Thyroid gland (tissue), 4 donors: Measurements from ENCODE around the gene BMP6. TPM values are rescaled to one million over a fixed set of nuclear protein-coding genes. Genes with fewer than 3 reads are reported as not detected.

ENCODE experiments used
- DNase-seq, 2 donors: peaks; one replicate each; pipeline ENCODE4 v3.0.0-alpha.2; 2019
- H3K27ac ChIP-seq, 3 donors: fragments of 200-600 bp; sonication (generic); 1 replicate in 2 of 3; 2 replicates in 1 of 3; pipeline ENCODE4 v1.5.1; 2016 to 2019; ENCODE audit warnings: mild to moderate bottlenecking in 1 of 3, moderate library complexity in 1 of 3
- H3K27me3 ChIP-seq: fragments of 200-600 bp; sonication (generic); one replicate; pipeline ENCODE4 v1.5.1; 2019
- H3K36me3 ChIP-seq, 2 donors: fragments of 200-600 bp; sonication (generic); one replicate each; pipeline ENCODE4 v1.5.1; 2016 to 2019
- H3K4me1 ChIP-seq, 2 donors: fragments of 200-600 bp; sonication (generic); one replicate each; pipeline ENCODE4 v1.5.1; 2017 to 2019
- H3K4me3 ChIP-seq, 3 donors: fragments of 200-600 bp; sonication (generic); replicated peaks in 1 of 3; 1 replicate in 2 of 3; 2 replicates in 1 of 3; pipeline ENCODE4 v1.5.1; 2016; ENCODE audit warnings: mild to moderate bottlenecking in 1 of 3
- H3K9me3 ChIP-seq: fragments of 200-600 bp; sonication (generic); one replicate; pipeline ENCODE4 v1.5.1; 2017
- POLR2A ChIP-seq, 2 donors: fragments of 450-650 bp; IDR thresholded peaks; one replicate each; pipeline ENCODE4 v1.6.1; 2017; ENCODE audit warnings: antibody characterized with exemption in 2 of 2, mild to moderate bottlenecking in 2 of 2, moderate library complexity in 1 of 2
- WGBS, 2 donors: methylation state at CpG; one replicate each; pipeline ENCODE4 v1.1.5; 2017; 5-methylcytosine and 5-hydroxymethylcytosine counted together
- intact Hi-C: fragments of 100-400 bp; cut with DNase I; formaldehyde crosslinking; loops from one replicate; pipeline ENCODE4 v1.15.1; 2023
- total RNA-seq, 4 donors: library from RNA; depleted of rRNA; stranded (reverse); fragments of >200 nt; gene quantifications; one replicate each; pipeline ENCODE4 v1.2.3, GENCODE V29; 2016
- TF ChIP-seq, protein P1 (sequence below), 6 experiments: fragments of 200-600 bp in 3 of 6; fragments of 450-650 bp in 3 of 6; sonication (generic) in 3 of 6; IDR thresholded peaks; one replicate each; pipeline ENCODE4 v1.5.1; 2016 to 2019; ENCODE audit warnings: antibody characterized with exemption in 6 of 6, mild to moderate bottlenecking in 2 of 6, inconsistent platforms in 1 of 6, moderate library complexity in 1 of 6

BMP6 gene
- total RNA-seq, 4 donors from 2014 or later = 0.78 to 3.1 (median 1.9) TPM

DNA sequence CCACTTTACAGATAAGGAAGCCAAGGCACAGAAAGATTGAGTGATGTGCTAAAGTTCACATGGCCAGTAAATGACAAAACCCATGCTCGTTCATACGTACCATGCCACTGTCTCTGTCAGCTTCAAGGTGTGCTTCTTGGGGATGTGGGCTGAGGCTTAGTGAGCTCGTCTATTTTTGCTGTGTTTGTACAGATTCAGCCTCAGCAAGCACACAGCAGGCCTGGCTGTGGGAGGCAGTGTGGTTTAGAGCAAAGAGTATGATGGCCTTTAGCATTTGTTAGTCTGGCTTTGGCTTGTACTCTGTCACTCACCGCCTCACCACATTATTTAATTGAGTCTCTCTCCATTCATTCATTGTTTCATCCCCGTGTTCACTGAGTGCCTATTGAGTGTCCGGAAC lies 55.3 kb downstream of the BMP6 start:
- WGBS, 2 donors = 77 to 89% methylated on average over 6 of the region's 6 CpGs
- intact Hi-C loops = no loop called here
- H3K27ac ChIP-seq = no peak overlapping the region
- H3K4me3 ChIP-seq = no peak overlapping the region
- DNase-seq = no peak
- no peak for TF ChIP-seq POLR2A (IDR thresholded peaks at IDR 0.05)
- TF ChIP-seq, protein P1, sequence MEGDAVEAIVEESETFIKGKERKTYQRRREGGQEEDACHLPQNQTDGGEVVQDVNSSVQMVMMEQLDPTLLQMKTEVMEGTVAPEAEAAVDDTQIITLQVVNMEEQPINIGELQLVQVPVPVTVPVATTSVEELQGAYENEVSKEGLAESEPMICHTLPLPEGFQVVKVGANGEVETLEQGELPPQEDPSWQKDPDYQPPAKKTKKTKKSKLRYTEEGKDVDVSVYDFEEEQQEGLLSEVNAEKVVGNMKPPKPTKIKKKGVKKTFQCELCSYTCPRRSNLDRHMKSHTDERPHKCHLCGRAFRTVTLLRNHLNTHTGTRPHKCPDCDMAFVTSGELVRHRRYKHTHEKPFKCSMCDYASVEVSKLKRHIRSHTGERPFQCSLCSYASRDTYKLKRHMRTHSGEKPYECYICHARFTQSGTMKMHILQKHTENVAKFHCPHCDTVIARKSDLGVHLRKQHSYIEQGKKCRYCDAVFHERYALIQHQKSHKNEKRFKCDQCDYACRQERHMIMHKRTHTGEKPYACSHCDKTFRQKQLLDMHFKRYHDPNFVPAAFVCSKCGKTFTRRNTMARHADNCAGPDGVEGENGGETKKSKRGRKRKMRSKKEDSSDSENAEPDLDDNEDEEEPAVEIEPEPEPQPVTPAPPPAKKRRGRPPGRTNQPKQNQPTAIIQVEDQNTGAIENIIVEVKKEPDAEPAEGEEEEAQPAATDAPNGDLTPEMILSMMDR (IDR thresholded peaks at IDR 0.05) = no peak
- peaks cover 8 to 11% of the 10 kb centered on the region in 2 donors for H3K4me1 ChIP-seq
- no peaks in the 10 kb centered on the region for H3K9me3 ChIP-seq
- no peaks in the 10 kb centered on the region for H3K36me3 ChIP-seq
- no peaks in the 10 kb centered on the region for H3K27me3 ChIP-seq

DNA sequence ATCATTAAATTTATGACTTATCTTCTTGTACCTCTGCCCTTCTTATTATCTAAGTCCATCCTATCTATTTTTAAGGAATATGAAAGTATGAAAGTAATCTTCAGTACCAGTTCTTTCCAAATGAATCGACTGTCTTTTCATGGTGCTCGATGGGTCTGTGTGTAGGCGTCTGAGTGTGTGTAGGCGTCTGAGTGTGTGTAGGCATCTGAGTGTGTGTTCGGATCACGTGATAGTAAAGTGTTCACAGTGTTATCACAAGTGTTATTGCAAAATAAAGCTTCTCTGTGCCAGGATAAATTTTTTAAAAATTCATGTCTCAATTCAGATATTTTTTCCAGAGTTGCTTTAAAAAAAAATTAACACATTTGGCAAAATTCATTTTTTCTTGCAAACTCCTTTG lies 58.3 kb downstream of the BMP6 start:
- H3K4me1 ChIP-seq = peaks cover 25% of the 10 kb centered on the region in 2 donors
- intact Hi-C loops = no loop called here
- DNase-seq = no peak
- H3K4me3 ChIP-seq = no peak overlapping the region
- 67 to 77% methylated on average over 6 of the region's 6 CpGs for WGBS, 2 donors
- no peaks in the 10 kb centered on the region for H3K36me3 ChIP-seq
- TF ChIP-seq POLR2A (IDR thresholded peaks at IDR 0.05) = no peak
- TF ChIP-seq, protein P1 (IDR thresholded peaks at IDR 0.05) = no peak
- no peaks in the 10 kb centered on the region for H3K27me3 ChIP-seq
- H3K27ac ChIP-seq = no peak overlapping the region
- no peaks in the 10 kb centered on the region for H3K9me3 ChIP-seq

DNA sequence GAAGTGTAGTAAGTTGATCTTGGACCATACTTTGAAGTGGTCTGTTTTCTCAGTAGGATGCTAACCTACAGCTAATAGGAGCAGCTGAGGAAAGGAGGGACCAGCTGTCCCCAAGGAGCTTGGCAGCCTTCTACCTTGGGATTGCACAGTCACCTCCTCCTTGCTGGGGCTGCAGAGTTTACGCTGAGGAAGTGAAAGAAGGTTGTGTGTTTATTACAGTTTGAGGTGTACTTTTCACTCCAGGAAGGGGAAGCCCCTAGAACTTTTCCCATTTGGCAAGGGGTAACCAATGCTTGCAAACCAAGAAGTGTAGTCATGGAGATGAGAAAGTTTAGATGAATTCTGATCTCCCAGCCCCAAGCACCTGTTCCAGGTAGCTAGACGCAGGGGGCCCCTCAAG lies 58.8 kb downstream of the BMP6 start:
- 88 to 91% methylated on average over 2 of the region's 2 CpGs for WGBS, 2 donors
- no peaks in the 10 kb centered on the region for H3K27me3 ChIP-seq
- DNase-seq = no peak
- H3K9me3 ChIP-seq = no peaks in the 10 kb centered on the region
- no peak for TF ChIP-seq POLR2A (IDR thresholded peaks at IDR 0.05)
- TF ChIP-seq, protein P1 (IDR thresholded peaks at IDR 0.05) = no peak
- H3K4me1 ChIP-seq = peaks cover 25% of the 10 kb centered on the region in 2 donors
- intact Hi-C loops = no loop called here
- H3K27ac ChIP-seq = no peak overlapping the region
- H3K4me3 ChIP-seq = no peak overlapping the region
- no peaks in the 10 kb centered on the region for H3K36me3 ChIP-seq

DNA sequence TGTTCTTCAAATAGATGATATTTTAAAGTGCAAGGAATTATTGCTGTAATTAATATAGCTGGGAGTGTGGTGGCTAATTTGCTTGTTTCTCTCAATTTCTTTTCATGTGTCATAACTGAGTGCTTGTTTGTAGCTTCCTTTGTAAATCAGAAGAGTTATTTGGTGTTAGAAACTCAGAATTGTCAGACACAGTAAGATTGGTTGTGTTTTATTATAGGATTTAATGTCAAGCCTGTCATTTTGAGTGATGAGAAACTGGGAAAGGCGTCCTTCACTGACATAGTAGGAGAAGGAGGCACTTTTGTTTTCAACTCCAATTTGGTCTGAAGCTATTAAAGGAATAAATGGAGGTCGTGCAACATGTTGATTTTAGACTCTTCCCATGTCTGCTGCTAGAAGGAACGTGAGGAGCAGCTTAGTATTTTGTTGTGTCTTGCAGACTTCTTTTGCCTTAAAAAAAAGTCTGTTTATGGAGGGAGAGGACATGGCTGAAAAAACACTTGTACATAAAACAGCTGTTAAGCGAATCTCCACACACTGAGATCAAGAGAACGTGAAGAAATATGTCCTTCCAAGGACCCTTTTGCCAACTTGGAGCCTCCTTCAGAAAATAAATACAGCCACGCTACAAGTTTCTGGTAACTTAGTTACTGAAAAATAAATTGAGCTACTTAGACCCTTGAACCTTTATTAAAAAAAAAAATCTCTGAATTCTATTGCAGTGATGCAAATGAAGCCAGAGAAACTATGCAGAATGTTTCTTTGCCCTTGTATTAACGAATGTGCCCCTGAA lies 59.5 kb downstream of the BMP6 start:
- H3K4me3 ChIP-seq = no peak overlapping the region

DNA sequence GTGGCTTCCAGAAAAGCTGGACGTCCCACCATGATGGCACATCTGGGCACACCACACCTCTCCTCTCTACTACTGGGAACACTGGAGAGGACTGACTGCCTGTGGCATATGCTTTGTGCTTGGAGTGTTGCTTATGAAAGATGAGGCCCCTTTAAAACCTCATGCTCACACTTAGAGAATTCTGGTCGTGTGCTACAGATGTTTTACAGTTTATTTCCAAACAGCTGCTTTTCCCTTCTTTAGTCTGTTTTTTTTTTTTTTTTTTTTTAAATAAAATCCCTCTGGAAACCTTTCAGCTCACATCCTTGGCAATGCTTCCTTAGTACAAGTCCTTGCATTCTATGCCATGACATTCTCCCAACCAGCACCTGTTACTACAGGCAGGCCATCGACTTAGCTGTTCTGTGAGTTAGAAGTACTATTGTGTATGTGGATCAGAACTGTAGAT lies 60.3 kb downstream of the BMP6 start:
- no peak overlapping the region for H3K27ac ChIP-seq
- no peak for TF ChIP-seq POLR2A (IDR thresholded peaks at IDR 0.05)
- TF ChIP-seq, protein P1 (IDR thresholded peaks at IDR 0.05) = no peak
- no peaks in the 10 kb centered on the region for H3K36me3 ChIP-seq
- 54 to 64% methylated on average over 3 of the region's 3 CpGs for WGBS, 2 donors
- peaks cover 25% of the 10 kb centered on the region in 2 donors for H3K4me1 ChIP-seq
- intact Hi-C loops = no loop called here
- H3K4me3 ChIP-seq = no peak overlapping the region
- no peaks in the 10 kb centered on the region for H3K9me3 ChIP-seq
- H3K27me3 ChIP-seq = no peaks in the 10 kb centered on the region
- no peak for DNase-seq

More for the DNA sequence above, 59.5 kb downstream of the BMP6 start:
- intact Hi-C loops = no loop called here
- TF ChIP-seq, protein P1 (IDR thresholded peaks at IDR 0.05) = no peak
- no peak for TF ChIP-seq POLR2A (IDR thresholded peaks at IDR 0.05)
- Histone ChIP-seq H3K36me3 (no peaks in the 10 kb centered on the region), H3K27me3 (no peaks in the 10 kb centered on the region), H3K9me3 (no peaks in the 10 kb centered on the region), H3K4me1 (peaks cover 25% of the 10 kb centered on the region in 2 donors), H3K27ac (no peak overlapping the region)
- no peak for DNase-seq
- 29 to 30% methylated on average over 7 of the region's 7 CpGs for WGBS, 2 donors
